ENCODE measurements around the gene RAB27B. TPM values are rescaled to one million over a fixed set of nuclear protein-coding genes. Genes with fewer than 3 reads are reported as not detected.

RAB27B gene
- total and polyA plus RNA-seq, 2 of the 8 experiments (the other 6 are each of a cell fraction or from before 2014, with no cell fraction given): 0.05 to 0.60 TPM

DNA sequence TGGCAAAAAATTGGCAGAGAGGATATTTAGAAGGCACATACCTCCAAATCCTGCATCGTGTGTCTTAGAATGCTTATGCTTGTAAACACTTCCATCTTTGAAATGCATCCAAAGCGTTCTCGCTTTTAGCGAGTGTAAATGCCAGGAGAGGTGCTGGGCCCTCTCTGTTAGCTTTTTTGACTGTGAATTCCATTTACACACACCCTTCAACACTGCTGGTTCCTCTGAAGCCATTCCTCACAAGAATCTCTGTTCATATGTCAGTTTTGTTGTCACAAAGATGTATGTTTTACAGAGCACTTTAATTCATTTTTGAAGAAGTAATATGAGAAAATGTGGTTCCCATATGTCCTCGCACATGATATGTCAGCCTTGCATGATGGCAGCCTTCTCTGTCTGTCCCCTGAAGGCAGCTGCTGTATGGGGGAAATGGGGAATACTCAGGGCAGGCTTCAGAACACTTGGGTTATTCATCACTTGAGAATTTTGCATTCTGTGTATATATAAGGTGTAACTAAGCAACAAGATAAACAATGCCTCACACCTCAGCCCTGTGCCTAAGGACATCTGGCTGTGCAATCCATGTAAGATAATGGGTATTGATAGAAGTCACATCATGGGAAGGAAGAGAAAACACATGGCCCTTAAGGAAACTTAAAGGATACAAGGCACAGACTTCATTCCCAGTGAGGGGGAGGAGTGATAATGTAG lies 52.3 kb downstream of the RAB27B start (continued):
- TF ChIP-seq RFX5 (IDR thresholded peaks at IDR 0.05; ENCODE audit: borderline replicate concordance, low read depth, low read length) (no peak), TAF1 (IDR thresholded peaks at IDR 0.05; ENCODE audit: low read depth, low read length) (no peak), KDM4A (IDR thresholded peaks at IDR 0.05; ENCODE audit: low read depth, low read length, severe bottlenecking) (no peak), CHD2 (IDR thresholded peaks at IDR 0.05; ENCODE audit: low read length) (no peak), SAP30 (IDR thresholded peaks at IDR 0.05; ENCODE audit: insufficient read depth, insufficient replicate concordance, low read length) (no peak), JUND (IDR thresholded peaks at IDR 0.05; ENCODE audit: low read length) (no peak), BRCA1 (IDR thresholded peaks at IDR 0.05; ENCODE audit: low read depth, low read length) (no peak), RBBP5 (IDR thresholded peaks at IDR 0.05; ENCODE audit: borderline replicate concordance, low read depth, low read length) (no peak), CREB1 (IDR thresholded peaks at IDR 0.05) (no peak), POLR2A (IDR thresholded peaks at IDR 0.05; ENCODE audit: control extremely low read depth in 1 of 2, low read depth in 2 of 2, low read length in 2 of 2) (no peak), KDM1A (IDR thresholded peaks at IDR 0.05; ENCODE audit: borderline replicate concordance, low read length) (no peak)
